HFFc6 (cell line): ENCODE results near the gene CDK1. TPM values are rescaled to one million over a fixed set of nuclear protein-coding genes. Genes with fewer than 3 reads are reported as not detected.

Experiments
- DNase-seq: peaks from one replicate; pipeline ENCODE4 v3.0.0-alpha.2; 2018
- H3K27ac Mint-ChIP-seq: 2 replicates; pipeline ENCODE4 v1.8.0; 2020; ENCODE audit warnings: mild to moderate bottlenecking, mixed read lengths
- H3K27me3 Mint-ChIP-seq: 2 replicates; pipeline ENCODE4 v1.8.0; 2021; ENCODE audit warnings: mild to moderate bottlenecking, moderate library complexity, mixed read lengths; ENCODE audit not compliant: insufficient read depth
- H3K36me3 Mint-ChIP-seq: 2 replicates; pipeline ENCODE4 v1.8.0; 2021; ENCODE audit warnings: low read depth, mixed read lengths
- H3K4me1 Mint-ChIP-seq: 2 replicates; pipeline ENCODE4 v1.8.0; 2020; ENCODE audit warnings: low read depth, mixed read lengths
- H3K4me3 Mint-ChIP-seq: 2 replicates; pipeline ENCODE4 v1.8.0; 2020; ENCODE audit warnings: mild to moderate bottlenecking, moderate library complexity, mixed read lengths
- H3K9me3 Mint-ChIP-seq: 2 replicates; pipeline ENCODE4 v1.8.0; 2020; ENCODE audit warnings: mild to moderate bottlenecking, mixed read lengths
- total RNA-seq, 6 experiments: library from RNA; stranded (reverse); fragmentation: NEBNext Ultra II Directional; extraction: Animal tissue kit (Norgen Biotek cat#: 25700); gene quantifications; 2 replicates in 1 of 6; 3 replicates in 5 of 6; pipeline ENCODE4 v1.2.3, GENCODE V29; 2021
- TF ChIP-seq, protein P1 (sequence below): fragments of 200-600 bp; sonication (generic); IDR thresholded peaks from 2 replicates; pipeline ENCODE4 v1.5.0; 2021; ENCODE audit warnings: antibody characterized with exemption, mild to moderate bottlenecking

Gene CDK1
- total RNA-seq, 6 experiments from 2014 or later, result 18.3 to 43.0 (median 38.5) TPM

DNA sequence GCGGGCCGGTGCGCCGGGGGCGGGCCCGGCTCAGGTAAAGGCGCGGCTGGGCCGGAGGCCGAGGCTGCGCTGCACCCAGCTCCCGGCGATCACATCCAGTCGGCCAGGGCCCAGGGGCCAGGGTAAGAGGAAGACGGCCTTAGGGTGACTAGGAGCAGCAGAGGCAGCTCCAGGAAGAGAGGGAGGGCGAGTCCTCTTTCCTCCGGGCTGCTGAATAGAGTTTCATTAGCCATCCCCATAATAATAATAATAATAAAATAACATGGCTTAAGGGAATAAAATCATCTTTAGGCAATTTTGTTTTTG is 44.8 kb upstream of the CDK1 start:
- H3K9me3 Mint-ChIP-seq, result no peaks in the 10 kb centered on the region
- TF ChIP-seq, protein P1, sequence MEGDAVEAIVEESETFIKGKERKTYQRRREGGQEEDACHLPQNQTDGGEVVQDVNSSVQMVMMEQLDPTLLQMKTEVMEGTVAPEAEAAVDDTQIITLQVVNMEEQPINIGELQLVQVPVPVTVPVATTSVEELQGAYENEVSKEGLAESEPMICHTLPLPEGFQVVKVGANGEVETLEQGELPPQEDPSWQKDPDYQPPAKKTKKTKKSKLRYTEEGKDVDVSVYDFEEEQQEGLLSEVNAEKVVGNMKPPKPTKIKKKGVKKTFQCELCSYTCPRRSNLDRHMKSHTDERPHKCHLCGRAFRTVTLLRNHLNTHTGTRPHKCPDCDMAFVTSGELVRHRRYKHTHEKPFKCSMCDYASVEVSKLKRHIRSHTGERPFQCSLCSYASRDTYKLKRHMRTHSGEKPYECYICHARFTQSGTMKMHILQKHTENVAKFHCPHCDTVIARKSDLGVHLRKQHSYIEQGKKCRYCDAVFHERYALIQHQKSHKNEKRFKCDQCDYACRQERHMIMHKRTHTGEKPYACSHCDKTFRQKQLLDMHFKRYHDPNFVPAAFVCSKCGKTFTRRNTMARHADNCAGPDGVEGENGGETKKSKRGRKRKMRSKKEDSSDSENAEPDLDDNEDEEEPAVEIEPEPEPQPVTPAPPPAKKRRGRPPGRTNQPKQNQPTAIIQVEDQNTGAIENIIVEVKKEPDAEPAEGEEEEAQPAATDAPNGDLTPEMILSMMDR, result 0 out of 2 replicates have a peak, but pooled peaks have one; percentile 1
- H3K36me3 Mint-ChIP-seq, result no peaks in the 10 kb centered on the region
- no peaks in the 10 kb centered on the region for H3K4me1 Mint-ChIP-seq
- no peak for DNase-seq
- no peak overlapping the region for H3K27ac Mint-ChIP-seq
- H3K4me3 Mint-ChIP-seq, result no peak overlapping the region
- H3K27me3 Mint-ChIP-seq, result peaks cover 17% of the 10 kb centered on the region

DNA sequence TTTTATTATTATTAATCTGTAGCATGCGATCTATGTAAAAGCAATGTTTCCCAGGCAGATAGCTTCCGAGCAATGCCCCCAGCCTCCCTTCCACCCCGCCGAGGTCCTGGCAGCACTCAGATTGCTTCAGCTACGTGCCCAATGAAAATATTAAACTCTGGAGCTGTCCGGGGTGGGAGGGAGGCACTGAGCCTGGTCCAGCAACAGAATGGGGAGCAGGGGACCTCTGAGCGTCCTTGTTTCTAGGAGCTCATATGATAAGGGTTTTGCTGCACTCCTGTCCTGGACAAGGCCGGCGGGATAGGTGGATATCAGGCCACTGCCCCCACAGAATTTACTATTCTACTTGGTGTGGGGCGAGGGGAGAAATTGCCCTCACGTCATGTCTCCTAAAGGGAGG is 44.5 kb upstream of the CDK1 start:
- no peaks in the 10 kb centered on the region for H3K36me3 Mint-ChIP-seq
- DNase-seq, result no peak
- no peaks in the 10 kb centered on the region for H3K4me1 Mint-ChIP-seq
- no peak overlapping the region for H3K27ac Mint-ChIP-seq
- H3K4me3 Mint-ChIP-seq, result no peak overlapping the region
- H3K9me3 Mint-ChIP-seq, result no peaks in the 10 kb centered on the region
- TF ChIP-seq, protein P1, result no peak
- H3K27me3 Mint-ChIP-seq, result peaks cover 17% of the 10 kb centered on the region

- no peak overlapping the region for H3K4me3 Mint-ChIP-seq
- DNase-seq, result no peak
- peaks cover 17% of the 10 kb centered on the region for H3K27me3 Mint-ChIP-seq
- no peak overlapping the region for H3K27ac Mint-ChIP-seq
- TF ChIP-seq, protein P1, result no peak
- no peaks in the 10 kb centered on the region for H3K36me3 Mint-ChIP-seq
- no peaks in the 10 kb centered on the region for H3K4me1 Mint-ChIP-seq
- H3K9me3 Mint-ChIP-seq, result no peaks in the 10 kb centered on the region
These were observed 44.1 kb upstream of the CDK1 start for GRCh38 chr10:60734226-60734625.

- Mint-ChIP-seq H3K27me3 (peaks cover 17% of the 10 kb centered on the region), H3K36me3 (no peaks in the 10 kb centered on the region), H3K4me3 (no peak overlapping the region), H3K4me1 (no peaks in the 10 kb centered on the region), H3K27ac (no peak overlapping the region), H3K9me3 (no peaks in the 10 kb centered on the region)
- DNase-seq, result no peak
- TF ChIP-seq, protein P1, result no peak
These were observed 43.0 kb upstream of the CDK1 start for GRCh38 chr10:60735244-60735643.

DNA sequence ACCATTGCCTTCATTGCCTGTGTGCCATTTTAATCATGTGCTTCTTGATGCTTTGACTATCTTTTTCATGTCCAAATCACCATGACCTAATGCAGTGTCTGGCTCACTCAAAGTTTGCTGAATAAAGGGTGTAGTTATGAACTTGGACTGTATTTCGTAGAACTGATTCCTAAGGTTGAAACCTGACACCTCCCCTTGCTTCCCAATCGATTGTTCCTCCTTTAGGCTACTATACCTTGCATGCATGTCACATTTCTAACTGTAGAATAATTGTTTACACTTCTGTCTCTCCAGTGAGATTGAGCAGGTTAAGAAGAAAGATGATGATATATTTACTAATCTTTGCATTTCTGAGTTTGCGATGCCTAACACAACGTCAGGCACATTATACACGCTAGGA is 41.0 kb upstream of the CDK1 start:
- H3K27me3 Mint-ChIP-seq, result peaks cover 11% of the 10 kb centered on the region
- H3K4me3 Mint-ChIP-seq, result no peak overlapping the region
- DNase-seq, result no peak
- H3K4me1 Mint-ChIP-seq, result no peaks in the 10 kb centered on the region
- no peaks in the 10 kb centered on the region for H3K9me3 Mint-ChIP-seq
- no peaks in the 10 kb centered on the region for H3K36me3 Mint-ChIP-seq
- TF ChIP-seq, protein P1, result no peak
- H3K27ac Mint-ChIP-seq, result no peak overlapping the region

GRCh38 chr10:60739558-60739957 is 38.7 kb upstream of the CDK1 start:
- H3K36me3 Mint-ChIP-seq, result no peaks in the 10 kb centered on the region
- DNase-seq, result no peak
- peaks cover 5% of the 10 kb centered on the region; the same call in 1 of the 2 replicates for H3K27me3 Mint-ChIP-seq

More at GRCh38 chr10:60739558-60739957, 38.7 kb upstream of the CDK1 start:
- Mint-ChIP-seq H3K27ac (no peak overlapping the region), H3K4me3 (no peak overlapping the region), H3K4me1 (no peaks in the 10 kb centered on the region), H3K9me3 (no peaks in the 10 kb centered on the region)
- TF ChIP-seq, protein P1, result no peak
